ENCODE measurements around the gene ZMYND8.

DNA sequence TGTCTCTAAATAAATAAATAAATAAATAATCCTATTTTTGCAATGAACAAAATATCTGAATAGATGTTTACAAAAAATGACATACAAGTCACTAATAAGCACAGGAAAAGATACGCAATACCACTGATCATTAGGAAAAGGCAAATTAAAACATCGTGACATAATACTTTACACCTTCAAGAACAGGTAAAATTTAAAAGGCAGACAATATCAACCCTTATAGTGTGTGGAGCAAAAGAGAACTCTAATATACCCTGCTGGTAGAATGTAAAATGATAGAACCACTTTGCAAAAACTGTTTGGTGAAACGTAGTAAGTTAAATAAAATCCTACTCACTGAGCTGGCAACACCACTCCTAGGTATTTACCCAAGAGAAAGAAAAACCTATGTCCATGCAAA lies 67.4 kb downstream of the ZMYND8 start:
- TF ChIP-seq, protein P1, sequence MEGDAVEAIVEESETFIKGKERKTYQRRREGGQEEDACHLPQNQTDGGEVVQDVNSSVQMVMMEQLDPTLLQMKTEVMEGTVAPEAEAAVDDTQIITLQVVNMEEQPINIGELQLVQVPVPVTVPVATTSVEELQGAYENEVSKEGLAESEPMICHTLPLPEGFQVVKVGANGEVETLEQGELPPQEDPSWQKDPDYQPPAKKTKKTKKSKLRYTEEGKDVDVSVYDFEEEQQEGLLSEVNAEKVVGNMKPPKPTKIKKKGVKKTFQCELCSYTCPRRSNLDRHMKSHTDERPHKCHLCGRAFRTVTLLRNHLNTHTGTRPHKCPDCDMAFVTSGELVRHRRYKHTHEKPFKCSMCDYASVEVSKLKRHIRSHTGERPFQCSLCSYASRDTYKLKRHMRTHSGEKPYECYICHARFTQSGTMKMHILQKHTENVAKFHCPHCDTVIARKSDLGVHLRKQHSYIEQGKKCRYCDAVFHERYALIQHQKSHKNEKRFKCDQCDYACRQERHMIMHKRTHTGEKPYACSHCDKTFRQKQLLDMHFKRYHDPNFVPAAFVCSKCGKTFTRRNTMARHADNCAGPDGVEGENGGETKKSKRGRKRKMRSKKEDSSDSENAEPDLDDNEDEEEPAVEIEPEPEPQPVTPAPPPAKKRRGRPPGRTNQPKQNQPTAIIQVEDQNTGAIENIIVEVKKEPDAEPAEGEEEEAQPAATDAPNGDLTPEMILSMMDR (IDR thresholded peaks at IDR 0.05) = no peak
- TF ChIP-seq EP300 (IDR thresholded peaks at IDR 0.05) (no peak), POLR2A (IDR thresholded peaks at IDR 0.05) (no peak), POLR2AphosphoS5 (IDR thresholded peaks at IDR 0.05) (no peak)
